Osteoblast (primary cell): ENCODE results near the gene CACNA1I. TPM values are rescaled to one million over a fixed set of nuclear protein-coding genes. Genes with fewer than 3 reads are reported as not detected.

Experiments used
- DNase-seq: peaks from one replicate; pipeline ENCODE4 v3.0.0; 2011; ENCODE audit warnings: low spot score, mixed read lengths; ENCODE audit not compliant: insufficient read length; ENCODE audit errors: missing footprints
- H2AFZ ChIP-seq: 2 replicates; pipeline ENCODE4 v1.6.0; 2011; ENCODE audit warnings: mild to moderate bottlenecking, low read length
- H3K27ac ChIP-seq: 2 replicates; pipeline ENCODE4 v1.5.1; 2011; ENCODE audit warnings: mild to moderate bottlenecking, low read depth, low read length, moderate library complexity
- H3K27me3 ChIP-seq: 2 replicates; pipeline ENCODE4 v1.6.0; 2012; ENCODE audit warnings: mild to moderate bottlenecking, control low read depth, inconsistent platforms, low read length, moderate library complexity; ENCODE audit not compliant: insufficient read depth
- H3K36me3 ChIP-seq: 2 replicates; pipeline ENCODE4 v1.5.1; 2011; ENCODE audit warnings: mild to moderate bottlenecking, low read length, control low read depth, moderate library complexity; ENCODE audit not compliant: insufficient read depth
- H3K4me1 ChIP-seq: 2 replicates; pipeline ENCODE4 v1.5.1; 2011; ENCODE audit warnings: mild to moderate bottlenecking, low read length, control low read depth, moderate library complexity; ENCODE audit not compliant: insufficient read depth
- H3K4me2 ChIP-seq: 2 replicates; pipeline ENCODE4 v1.6.0; 2011; ENCODE audit warnings: mild to moderate bottlenecking, low read length; ENCODE audit not compliant: insufficient read depth
- H3K4me3 ChIP-seq: fragments of 200-600 bp; sonication (generic); 3 replicates; pipeline ENCODE4 v1.5.1; 2012; ENCODE audit warnings: mild to moderate bottlenecking, low read length, inconsistent platforms; ENCODE audit not compliant: insufficient read depth
- H3K79me2 ChIP-seq: 2 replicates; pipeline ENCODE4 v1.6.0; 2012; ENCODE audit warnings: mild to moderate bottlenecking, low read length, control low read depth, inconsistent platforms; ENCODE audit not compliant: insufficient read depth
- H3K9me3 ChIP-seq: 2 replicates; pipeline ENCODE4 v1.5.1; 2011; ENCODE audit warnings: low read depth, low read length, control low read depth
- H4K20me1 ChIP-seq: 2 replicates; pipeline ENCODE4 v1.6.0; 2012; ENCODE audit warnings: mild to moderate bottlenecking, low read length, control low read depth; ENCODE audit not compliant: insufficient read depth
- CTCF ChIP-seq: IDR thresholded peaks from 2 replicates; pipeline ENCODE4 v1.5.1; 2011; ENCODE audit warnings: mild to moderate bottlenecking, low read depth, low read length, moderate library complexity; ENCODE audit errors: extremely low read depth
- total RNA-seq: library from RNA; depleted of rRNA; stranded (reverse); fragments of >200 nt; gene quantifications from 2 replicates; pipeline ENCODE4 v1.2.3, GENCODE V29; 2012

The CACNA1I gene
- total RNA-seq, 1 donor: under 0.01 TPM

GRCh38 chr22:39688186-39688785 is 117.7 kb downstream of the CACNA1I start:
- Histone ChIP-seq H3K9me3 (no peaks in the 10 kb centered on the region), H3K4me3 (no peak overlapping the region), H4K20me1 (no peaks in the 10 kb centered on the region), H2AFZ (no peak overlapping the region), H3K4me1 (no peaks in the 10 kb centered on the region), H3K4me2 (no peak overlapping the region), H3K27ac (no peak overlapping the region), H3K27me3 (peaks cover 23% of the 10 kb centered on the region), H3K79me2 (no peaks in the 10 kb centered on the region), H3K36me3 (no peaks in the 10 kb centered on the region)
- peak; percentile 57 for DNase-seq
- no peak for TF ChIP-seq CTCF

- H3K4me1 ChIP-seq: no peaks in the 10 kb centered on the region
- peak; percentile 71 for DNase-seq
- peaks cover 23% of the 10 kb centered on the region for H3K27me3 ChIP-seq
- H2AFZ ChIP-seq: no peak overlapping the region
- H3K9me3 ChIP-seq: no peaks in the 10 kb centered on the region
- no peak for TF ChIP-seq CTCF
- H3K79me2 ChIP-seq: no peaks in the 10 kb centered on the region
- no peak overlapping the region for H3K4me3 ChIP-seq
- no peaks in the 10 kb centered on the region for H3K36me3 ChIP-seq
- no peak overlapping the region for H3K4me2 ChIP-seq
- no peaks in the 10 kb centered on the region for H4K20me1 ChIP-seq
- H3K27ac ChIP-seq: no peak overlapping the region
Observed at GRCh38 chr22:39689421-39689820, 118.9 kb downstream of the CACNA1I start.

- no peaks in the 10 kb centered on the region for H3K79me2 ChIP-seq
- no peaks in the 10 kb centered on the region for H3K9me3 ChIP-seq
- no peak overlapping the region for H3K27ac ChIP-seq
- no peak overlapping the region for H3K4me3 ChIP-seq
- no peak for TF ChIP-seq CTCF
- H3K4me1 ChIP-seq: no peaks in the 10 kb centered on the region
- no peak overlapping the region for H3K4me2 ChIP-seq
- H3K27me3 ChIP-seq: peaks cover 23% of the 10 kb centered on the region
- no peaks in the 10 kb centered on the region for H4K20me1 ChIP-seq
- no peaks in the 10 kb centered on the region for H3K36me3 ChIP-seq
- H2AFZ ChIP-seq: no peak overlapping the region
- DNase-seq: no peak
Observed at GRCh38 chr22:39690881-39691605, 120.5 kb downstream of the CACNA1I start.

- no peaks in the 10 kb centered on the region for H3K9me3 ChIP-seq
- no peaks in the 10 kb centered on the region for H3K36me3 ChIP-seq
- H3K27ac ChIP-seq: no peak overlapping the region
- H3K27me3 ChIP-seq: peaks cover 8% of the 10 kb centered on the region
- H4K20me1 ChIP-seq: no peaks in the 10 kb centered on the region
- H3K4me2 ChIP-seq: no peak overlapping the region
- H3K4me1 ChIP-seq: no peaks in the 10 kb centered on the region
- H3K79me2 ChIP-seq: no peaks in the 10 kb centered on the region
- no peak for TF ChIP-seq CTCF
- H2AFZ ChIP-seq: no peak overlapping the region
- H3K4me3 ChIP-seq: no peak overlapping the region
- no peak for DNase-seq
Observed at GRCh38 chr22:39693943-39694500, 123.5 kb downstream of the CACNA1I start.
